HG03457 (cell line): ENCODE results near the gene TMCC1.

ENCODE experiments used
- ATAC-seq: cut with Tn5 transposase; IDR thresholded peaks from one replicate; pipeline ENCODE4 v1.9.1; 2021; ENCODE audit warnings: moderate number of reproducible peaks; ENCODE audit not compliant: unreplicated experiment

The TMCC1 gene

GRCh38 chr3:129626744-129627349 is 266.7 kb downstream of the TMCC1 start:
- ATAC-seq, result peak; percentile 91

GRCh38 chr3:129625072-129625874 is 268.2 kb downstream of the TMCC1 start:
- no peak for ATAC-seq

GRCh38 chr3:129624347-129625071 is 269.0 kb downstream of the TMCC1 start:
- no peak for ATAC-seq

GRCh38 chr3:129623447-129624118 is 269.9 kb downstream of the TMCC1 start:
- no peak for ATAC-seq

- ATAC-seq, result no peak
Measured at GRCh38 chr3:129622933-129623332, 270.6 kb downstream of the TMCC1 start.

- no peak for ATAC-seq
Measured at GRCh38 chr3:129622226-129622874, 271.2 kb downstream of the TMCC1 start.

- no peak for ATAC-seq
Measured at GRCh38 chr3:129621626-129622225, 271.8 kb downstream of the TMCC1 start.

- ATAC-seq, result no peak
Measured at GRCh38 chr3:129620828-129621559, 272.5 kb downstream of the TMCC1 start.

GRCh38 chr3:129619726-129620162 is 273.8 kb downstream of the TMCC1 start:
- no peak for ATAC-seq

GRCh38 chr3:129618901-129619671 is 274.4 kb downstream of the TMCC1 start:
- no peak for ATAC-seq

GRCh38 chr3:129618186-129618820 is 275.2 kb downstream of the TMCC1 start:
- ATAC-seq, result no peak

- no peak for ATAC-seq
Measured at GRCh38 chr3:129617381-129618185, 275.9 kb downstream of the TMCC1 start.

- no peak for ATAC-seq
Measured at GRCh38 chr3:129616713-129617112, 276.8 kb downstream of the TMCC1 start.

GRCh38 chr3:129616291-129616690 is 277.2 kb downstream of the TMCC1 start:
- ATAC-seq, result no peak

GRCh38 chr3:129615751-129616281 is 277.7 kb downstream of the TMCC1 start:
- no peak for ATAC-seq

- ATAC-seq, result no peak
Measured at GRCh38 chr3:129614927-129615363, 278.6 kb downstream of the TMCC1 start.

GRCh38 chr3:129614435-129614834 is 279.1 kb downstream of the TMCC1 start:
- ATAC-seq, result no peak
